A673 (cell line): ENCODE results near the gene NOTCH4.

Experiments
- EZH2 ChIP-seq: fragments of 200-600 bp; sonication (generic); IDR thresholded peaks from 2 replicates; pipeline ENCODE4 v1.6.1; 2017; ENCODE audit warnings: borderline replicate concordance, low read depth, mild to moderate bottlenecking, mixed read lengths, antibody characterized with exemption, low read length; ENCODE audit not compliant: poor library complexity, severe bottlenecking
- TF ChIP-seq, protein P1 (sequence below): fragments of 300-800, 200-600 bp; sonication (generic); conservative IDR thresholded peaks from 2 replicates; pipeline ENCODE4 v1.5.1; 2017; ENCODE audit warnings: low read depth, mild to moderate bottlenecking, antibody characterized with exemption, low read length, moderate library complexity, mixed read lengths

DNA sequence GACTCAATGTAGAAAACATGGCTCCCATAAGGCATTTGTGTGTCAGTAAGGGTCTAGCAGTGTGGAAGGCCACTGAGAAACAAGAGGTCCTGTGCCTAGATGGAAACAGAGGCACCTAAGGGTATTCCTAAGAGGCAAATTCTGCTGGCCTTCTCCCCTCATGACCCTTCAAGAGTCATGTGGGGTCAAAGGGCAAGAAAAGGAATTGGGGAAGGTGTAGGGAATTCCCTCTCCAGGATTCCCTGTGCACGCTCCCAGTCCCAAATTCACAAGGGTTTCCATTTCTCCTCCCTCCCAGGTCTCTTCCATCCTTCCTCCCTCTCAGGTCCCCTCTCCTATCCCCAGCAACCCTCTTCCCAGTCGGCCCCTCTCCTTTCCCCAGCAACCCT is 48.6 kb downstream of the NOTCH4 start:
- TF ChIP-seq, protein P1, sequence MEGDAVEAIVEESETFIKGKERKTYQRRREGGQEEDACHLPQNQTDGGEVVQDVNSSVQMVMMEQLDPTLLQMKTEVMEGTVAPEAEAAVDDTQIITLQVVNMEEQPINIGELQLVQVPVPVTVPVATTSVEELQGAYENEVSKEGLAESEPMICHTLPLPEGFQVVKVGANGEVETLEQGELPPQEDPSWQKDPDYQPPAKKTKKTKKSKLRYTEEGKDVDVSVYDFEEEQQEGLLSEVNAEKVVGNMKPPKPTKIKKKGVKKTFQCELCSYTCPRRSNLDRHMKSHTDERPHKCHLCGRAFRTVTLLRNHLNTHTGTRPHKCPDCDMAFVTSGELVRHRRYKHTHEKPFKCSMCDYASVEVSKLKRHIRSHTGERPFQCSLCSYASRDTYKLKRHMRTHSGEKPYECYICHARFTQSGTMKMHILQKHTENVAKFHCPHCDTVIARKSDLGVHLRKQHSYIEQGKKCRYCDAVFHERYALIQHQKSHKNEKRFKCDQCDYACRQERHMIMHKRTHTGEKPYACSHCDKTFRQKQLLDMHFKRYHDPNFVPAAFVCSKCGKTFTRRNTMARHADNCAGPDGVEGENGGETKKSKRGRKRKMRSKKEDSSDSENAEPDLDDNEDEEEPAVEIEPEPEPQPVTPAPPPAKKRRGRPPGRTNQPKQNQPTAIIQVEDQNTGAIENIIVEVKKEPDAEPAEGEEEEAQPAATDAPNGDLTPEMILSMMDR = no peak
- TF ChIP-seq EZH2 = no peak
